ELF-1 (cell line): ENCODE data around the gene SPEF1.
"Not testable (repeated sequence)": the region's sequence is repeated elsewhere in the genome, so short reads cannot be mapped to it uniquely, and the experiment has no call there.

Source experiments
- DNase-seq: peaks from one replicate; pipeline ENCODE4 v3.0.0-alpha.2; 2016; ENCODE audit warnings: low read depth, low spot score

The SPEF1 gene

GRCh38 chr20:3781153-3781910 is at the start of gene SPEF1:
SPEF1 (minus strand) TSS chr20:3781448; CDS start chr20:3781287, 161 bp downstream.
- peak; percentile 97 for DNase-seq

DNA sequence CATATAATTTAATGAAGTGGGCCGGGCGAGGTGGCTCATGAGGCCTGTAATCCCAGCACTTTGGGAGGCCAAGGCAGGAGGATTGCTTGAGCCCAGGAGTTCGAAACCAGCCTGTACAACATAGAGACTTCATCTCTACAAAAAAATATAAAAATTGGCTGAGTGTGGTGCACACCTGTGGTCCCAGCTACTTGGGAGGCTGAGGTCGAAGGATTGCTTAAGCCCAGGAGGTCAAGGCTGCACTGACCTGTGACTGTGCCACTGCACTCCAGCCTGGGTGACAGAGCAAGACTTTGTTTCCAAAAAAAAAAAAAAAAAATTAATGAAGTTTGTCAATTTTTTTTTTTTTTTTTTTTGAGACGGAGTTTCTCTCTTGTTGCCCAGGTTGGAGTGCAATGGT is 48.6 kb upstream of the SPEF1 start:
- DNase-seq, result not testable (repeated sequence)

GRCh38 chr20:3828798-3829197 is 47.5 kb upstream of the SPEF1 start:
- DNase-seq, result no peak

DNA sequence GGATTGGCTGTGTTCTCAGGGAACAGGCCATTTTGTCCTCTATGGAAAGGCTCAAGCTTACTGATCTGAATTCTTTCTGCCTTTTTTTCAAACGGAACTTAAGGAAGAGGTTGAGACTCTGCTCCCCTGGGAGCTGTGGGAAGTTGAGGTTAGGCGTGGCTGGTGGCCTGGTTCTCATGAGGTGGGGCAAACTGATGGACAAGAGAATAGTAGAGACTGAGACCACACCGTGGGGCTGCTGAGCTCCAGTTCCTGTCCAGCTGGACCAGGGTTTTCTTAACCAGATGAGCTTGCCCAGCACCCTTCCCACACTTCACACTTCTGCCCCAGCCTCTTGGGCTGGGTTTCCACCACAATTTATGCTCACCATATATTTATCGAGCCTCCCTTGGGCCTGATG is 45.2 kb upstream of the SPEF1 start:
- DNase-seq, result no peak

- no peak for DNase-seq
Measured at GRCh38 chr20:3825526-3825925, 44.3 kb upstream of the SPEF1 start.

DNA sequence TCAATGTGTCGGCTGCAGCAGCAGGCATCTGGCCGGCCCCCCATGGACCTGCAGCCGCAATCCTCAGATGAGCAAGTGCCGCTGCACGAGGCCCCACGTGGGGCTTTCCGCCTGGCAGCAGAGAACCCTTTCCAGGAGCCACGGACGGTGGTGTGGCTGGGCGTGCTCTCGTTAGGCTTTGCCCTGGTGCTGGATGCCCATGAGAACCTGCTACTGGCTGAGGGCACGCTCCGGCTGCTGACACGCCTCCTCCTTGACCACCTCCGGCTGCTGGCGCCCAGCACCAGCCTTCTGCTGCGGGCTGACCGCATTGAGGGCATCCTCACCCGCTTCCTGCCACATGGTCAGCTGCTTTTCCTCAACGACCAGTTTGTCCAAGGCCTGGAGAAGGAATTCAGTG is 42.6 kb upstream of the SPEF1 start:
- DNase-seq, result no peak

GRCh38 chr20:3821996-3822395 is 40.7 kb upstream of the SPEF1 start:
- DNase-seq, result no peak

DNA sequence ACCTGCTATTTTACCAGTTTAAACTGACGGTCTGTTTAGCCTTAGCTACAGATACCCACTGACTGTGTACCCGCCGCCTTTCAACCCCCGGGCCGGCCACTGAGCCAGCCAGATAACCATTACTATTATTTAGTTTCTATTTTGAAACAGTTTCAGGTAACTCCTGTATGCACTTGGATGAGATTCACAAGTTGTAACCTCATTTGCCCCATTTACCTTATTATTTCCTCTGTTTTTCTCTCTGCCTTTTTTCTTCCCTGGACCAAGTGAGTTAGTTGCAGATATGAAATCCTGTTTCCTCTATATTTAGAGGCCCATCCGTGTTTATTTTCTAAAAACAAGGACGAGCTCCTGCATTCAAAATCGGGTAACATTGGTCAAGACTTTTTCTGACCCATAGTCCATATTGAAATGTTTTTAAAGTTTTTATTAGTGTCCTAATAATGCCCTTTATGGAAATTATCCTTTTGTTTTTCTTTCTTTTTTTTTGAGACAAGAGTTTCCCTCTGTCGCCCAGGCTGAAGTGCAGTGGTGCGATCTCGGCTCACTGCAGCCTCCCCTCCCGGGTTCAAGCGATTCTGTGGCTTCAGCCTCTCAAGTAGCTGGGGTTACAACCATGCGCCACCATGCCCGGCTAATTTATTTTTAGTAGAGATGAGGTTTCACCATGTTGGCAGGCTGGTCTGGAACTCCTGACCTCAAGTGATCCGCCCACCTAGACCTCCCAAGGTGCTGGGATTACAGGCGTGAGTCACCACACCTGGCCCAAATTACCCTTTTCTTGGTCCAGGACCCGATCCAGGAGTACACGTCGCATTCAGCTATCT is 39.9 kb upstream of the SPEF1 start:
- no peak for DNase-seq

- peak; percentile 99 for DNase-seq
Measured at GRCh38 chr20:3820048-3820900, 39.0 kb upstream of the SPEF1 start, which contains the start of gene AP5S1. AP5S1 (plus strand) TSS chr20:3820547; CDS start chr20:3822118, 1,571 bp downstream.

DNA sequence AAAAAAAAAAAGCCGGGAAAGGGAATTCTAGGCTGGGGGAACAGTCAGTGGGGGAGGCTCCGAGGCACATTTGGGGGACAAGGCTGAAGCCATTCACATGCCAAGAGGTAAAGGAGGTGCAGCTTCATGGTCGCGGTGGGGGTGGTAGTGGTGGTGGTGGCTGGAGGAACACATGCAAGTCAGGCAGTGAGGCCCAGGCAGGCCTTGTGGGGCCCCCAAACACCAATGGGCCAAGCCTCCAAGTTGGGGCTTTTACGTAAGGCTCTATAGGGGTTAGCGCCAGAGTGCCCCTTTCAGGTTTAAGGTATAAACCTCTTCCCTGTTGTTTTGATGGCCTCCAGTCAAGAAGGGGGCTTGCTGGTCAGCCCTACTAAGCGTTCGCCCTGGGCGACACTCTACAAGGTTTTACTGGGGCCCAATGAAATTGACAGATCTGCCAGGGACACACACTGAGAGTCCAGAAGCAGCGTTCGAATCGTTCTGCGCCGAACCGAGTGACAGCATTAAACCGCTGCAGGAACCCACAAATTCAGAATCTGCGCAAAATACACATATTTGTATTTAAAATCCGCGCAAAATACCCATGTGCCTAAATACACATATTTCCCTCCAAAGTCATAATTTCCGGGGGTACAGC is 38.3 kb upstream of the SPEF1 start:
- no peak for DNase-seq

GRCh38 chr20:3818155-3819151 is 37.2 kb upstream of the SPEF1 start:
- peak; percentile 87 for DNase-seq

- no peak for DNase-seq
Measured at GRCh38 chr20:3815703-3816315, 34.6 kb upstream of the SPEF1 start.

DNA sequence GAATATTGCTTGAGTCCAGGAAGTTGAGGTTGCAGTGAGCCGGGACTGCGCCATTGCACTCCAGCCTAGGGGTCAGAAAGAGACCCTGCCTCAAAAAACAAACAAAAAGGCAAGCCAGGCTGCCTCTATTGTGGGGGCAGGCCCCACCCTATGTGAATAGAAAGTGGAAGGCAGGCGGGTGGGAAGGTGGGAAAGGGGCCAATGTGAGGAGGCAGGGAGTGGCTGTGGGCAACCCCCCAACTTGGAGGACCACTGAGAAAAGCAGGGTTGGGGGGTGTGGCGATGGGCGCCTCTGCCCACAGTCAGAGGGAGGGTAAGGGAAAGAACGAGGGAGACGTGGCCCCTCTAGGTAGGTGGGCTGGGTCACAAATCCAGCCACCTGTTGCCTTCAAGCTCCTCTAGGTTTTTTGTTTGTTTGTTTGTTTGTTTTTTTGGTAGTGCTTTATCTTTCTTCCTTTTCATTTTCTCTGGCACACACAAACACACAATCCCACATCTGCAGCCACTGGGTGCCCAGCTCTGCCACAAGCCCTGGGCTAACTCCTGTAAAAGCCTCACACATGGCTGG is 33.8 kb upstream of the SPEF1 start:
- no peak for DNase-seq

- DNase-seq, result no peak
Measured at GRCh38 chr20:3813848-3814581, 32.8 kb upstream of the SPEF1 start.

- no peak for DNase-seq
Measured at GRCh38 chr20:3812975-3813847, 32.0 kb upstream of the SPEF1 start.

DNA sequence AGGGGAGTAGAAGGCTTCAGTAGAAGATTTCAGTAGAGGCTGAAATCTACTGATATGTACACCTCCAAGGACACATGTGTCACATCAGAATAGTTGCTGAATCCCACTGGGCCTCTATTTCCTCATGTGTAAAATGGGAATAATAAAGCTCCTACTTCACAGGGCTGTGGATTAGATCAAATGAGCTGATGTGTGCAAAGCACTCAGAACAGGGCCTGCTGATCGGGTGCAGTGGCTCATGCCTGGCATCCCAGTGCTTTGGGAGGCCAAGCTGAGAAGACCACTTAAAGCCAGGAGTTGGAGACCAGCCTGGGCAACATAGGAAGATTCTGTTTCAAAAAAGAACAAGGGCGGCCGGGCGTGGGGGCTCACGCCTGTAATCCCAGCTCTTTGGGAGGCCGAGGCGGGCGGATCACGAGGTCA is 31.0 kb upstream of the SPEF1 start:
- no peak for DNase-seq

GRCh38 chr20:3811467-3812258 is 30.4 kb upstream of the SPEF1 start:
- DNase-seq, result peak; percentile 84
